Tibial artery (tissue), 4 donors: ENCODE results near the gene C6orf136.

Experiments used
- DNase-seq, 2 donors: peaks; one replicate each; pipeline ENCODE4 v3.0.0-alpha.2; 2019
- H3K27ac ChIP-seq, 2 donors: fragments of 200-600 bp; sonication (generic) in 1 of 2; 1 replicate in 1 of 2; 2 replicates in 1 of 2; pipeline ENCODE4 v1.5.1; 2018 to 2019; ENCODE audit warnings: mild to moderate bottlenecking in 1 of 2
- H3K27me3 ChIP-seq, 2 donors: fragments of 200-600 bp; sonication (generic) in 1 of 2; one replicate each; pipeline versions ENCODE4 v1.5.1 to v1.6.0; 2016 to 2019
- H3K36me3 ChIP-seq, 3 donors: fragments of 200-600 bp; sonication (generic) in 2 of 3; one replicate each; pipeline ENCODE4 v1.5.1; 2016 to 2019; ENCODE audit warnings: mild to moderate bottlenecking in 2 of 3
- H3K4me1 ChIP-seq, 4 donors: fragments of 200-600 bp; sonication (generic) in 2 of 4; 1 replicate in 3 of 4; 2 replicates in 1 of 4; pipeline ENCODE4 v1.5.1; 2016 to 2019
- H3K4me3 ChIP-seq, 2 donors: fragments of 200-600 bp; sonication (generic) in 1 of 2; 1 replicate in 1 of 2; 2 replicates in 1 of 2; pipeline ENCODE4 v1.5.1; 2018 to 2019; ENCODE audit warnings: mild to moderate bottlenecking in 2 of 2
- H3K9me3 ChIP-seq, 3 donors: fragments of 200-600 bp; sonication (generic) in 1 of 3; one replicate each; pipeline ENCODE4 v1.5.1; 2016 to 2019
- intact Hi-C: fragments of 100-400 bp; cut with DNase I; formaldehyde crosslinking; loops from one replicate; pipeline ENCODE4 v1.15.0; 2023; ENCODE audit warnings: low total_unique reads
- TF ChIP-seq, protein P1 (sequence below), 2 experiments: fragments of 200-600 bp in 1 of 2; fragments of 450-650 bp in 1 of 2; IDR thresholded peaks; one replicate each; pipeline ENCODE4 v1.5.1; 2017 to 2019; ENCODE audit warnings: antibody characterized with exemption in 2 of 2, mild to moderate bottlenecking in 1 of 2, moderate library complexity in 1 of 2

C6orf136 gene

DNA sequence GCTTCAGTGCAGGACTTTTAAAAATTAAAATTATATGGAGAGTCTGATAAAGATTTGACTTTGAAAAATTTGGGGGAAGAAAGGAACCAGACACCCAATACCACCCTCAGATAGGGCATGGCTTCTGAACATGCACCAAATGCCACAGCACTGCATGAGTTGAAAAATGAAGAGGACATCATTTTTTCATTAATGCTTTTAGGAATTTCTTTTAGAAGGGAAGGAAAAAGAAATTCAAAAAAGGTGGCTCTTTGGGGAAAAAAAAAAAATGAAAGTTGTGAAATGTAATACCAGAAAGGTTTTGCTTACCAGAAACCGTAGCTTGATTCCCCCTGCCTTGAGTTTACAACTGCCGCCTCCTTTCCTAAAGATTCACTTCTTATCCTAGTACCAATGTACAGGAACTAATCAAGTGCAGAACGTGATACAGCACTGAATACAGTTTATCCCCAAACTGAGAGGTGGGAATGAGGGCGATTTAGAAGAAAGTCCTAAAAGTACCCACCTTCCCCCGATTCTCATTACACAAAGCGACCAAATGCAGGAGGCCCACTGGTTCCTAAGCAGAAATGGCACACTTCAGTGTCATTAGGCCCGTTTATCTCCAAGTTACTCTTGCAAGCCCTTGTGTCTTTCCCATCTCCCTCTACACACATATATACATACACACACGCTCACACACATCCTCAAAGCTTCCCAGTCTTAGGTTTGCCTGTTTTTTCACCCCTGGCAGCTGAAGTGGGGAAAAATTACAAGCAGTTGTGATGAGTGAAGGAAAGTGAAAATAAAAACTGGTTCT, 32.7 kb upstream of the C6orf136 start:
- DNase-seq = no peak
- H3K4me3 ChIP-seq = peak overlapping the region; percentile 87 to 90
- TF ChIP-seq, protein P1, sequence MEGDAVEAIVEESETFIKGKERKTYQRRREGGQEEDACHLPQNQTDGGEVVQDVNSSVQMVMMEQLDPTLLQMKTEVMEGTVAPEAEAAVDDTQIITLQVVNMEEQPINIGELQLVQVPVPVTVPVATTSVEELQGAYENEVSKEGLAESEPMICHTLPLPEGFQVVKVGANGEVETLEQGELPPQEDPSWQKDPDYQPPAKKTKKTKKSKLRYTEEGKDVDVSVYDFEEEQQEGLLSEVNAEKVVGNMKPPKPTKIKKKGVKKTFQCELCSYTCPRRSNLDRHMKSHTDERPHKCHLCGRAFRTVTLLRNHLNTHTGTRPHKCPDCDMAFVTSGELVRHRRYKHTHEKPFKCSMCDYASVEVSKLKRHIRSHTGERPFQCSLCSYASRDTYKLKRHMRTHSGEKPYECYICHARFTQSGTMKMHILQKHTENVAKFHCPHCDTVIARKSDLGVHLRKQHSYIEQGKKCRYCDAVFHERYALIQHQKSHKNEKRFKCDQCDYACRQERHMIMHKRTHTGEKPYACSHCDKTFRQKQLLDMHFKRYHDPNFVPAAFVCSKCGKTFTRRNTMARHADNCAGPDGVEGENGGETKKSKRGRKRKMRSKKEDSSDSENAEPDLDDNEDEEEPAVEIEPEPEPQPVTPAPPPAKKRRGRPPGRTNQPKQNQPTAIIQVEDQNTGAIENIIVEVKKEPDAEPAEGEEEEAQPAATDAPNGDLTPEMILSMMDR (IDR thresholded peaks at IDR 0.05) = no peak
- intact Hi-C loops = no loop called here
- peaks cover 15 to 17% (median 16%) of the 10 kb centered on the region in 3 donors for H3K36me3 ChIP-seq
- peaks cover 0 to 65% (median 43%) of the 10 kb centered on the region in 4 donors for H3K4me1 ChIP-seq
- H3K9me3 ChIP-seq = no peaks in the 10 kb centered on the region
- peak overlapping the region; percentile 96 to 98 for H3K27ac ChIP-seq
- no peaks in the 10 kb centered on the region for H3K27me3 ChIP-seq

DNA sequence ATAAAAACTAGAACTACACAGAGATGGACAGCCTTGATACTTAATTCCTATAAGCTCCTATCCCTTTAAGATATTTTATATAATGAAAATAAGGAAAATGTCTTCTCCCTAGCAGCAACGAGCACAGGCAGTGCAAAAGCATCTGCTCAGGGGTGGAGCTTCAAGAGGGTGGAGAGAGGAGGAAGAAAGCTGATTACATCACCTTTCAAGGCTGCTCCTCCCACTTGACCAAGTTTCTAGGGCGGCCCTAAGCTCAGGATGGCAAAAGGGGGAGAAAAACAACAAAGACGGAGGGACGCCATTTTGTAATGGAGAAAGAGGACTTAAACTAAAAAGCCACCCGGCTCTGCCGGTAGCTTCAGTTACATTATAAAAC, 32.1 kb upstream of the C6orf136 start:
- peaks cover 17 to 19% (median 17%) of the 10 kb centered on the region in 3 donors for H3K36me3 ChIP-seq
- peaks cover 0 to 59% (median 41%) of the 10 kb centered on the region in 4 donors for H3K4me1 ChIP-seq
- DNase-seq = peak; percentile 91 to 94
- intact Hi-C loops = loop anchor here (5.0 kb wide), 2 partner anchors 58 to 107 kb away; partner anchors contain the start of genes GNL1, PRR3 and TUBB
- TF ChIP-seq, protein P1 (IDR thresholded peaks at IDR 0.05) = no peak
- no peaks in the 10 kb centered on the region for H3K9me3 ChIP-seq
- peak overlapping the region; percentile 87 to 90 for H3K4me3 ChIP-seq
- H3K27me3 ChIP-seq = no peaks in the 10 kb centered on the region
- peak overlapping the region; percentile 96 to 98 for H3K27ac ChIP-seq

DNA sequence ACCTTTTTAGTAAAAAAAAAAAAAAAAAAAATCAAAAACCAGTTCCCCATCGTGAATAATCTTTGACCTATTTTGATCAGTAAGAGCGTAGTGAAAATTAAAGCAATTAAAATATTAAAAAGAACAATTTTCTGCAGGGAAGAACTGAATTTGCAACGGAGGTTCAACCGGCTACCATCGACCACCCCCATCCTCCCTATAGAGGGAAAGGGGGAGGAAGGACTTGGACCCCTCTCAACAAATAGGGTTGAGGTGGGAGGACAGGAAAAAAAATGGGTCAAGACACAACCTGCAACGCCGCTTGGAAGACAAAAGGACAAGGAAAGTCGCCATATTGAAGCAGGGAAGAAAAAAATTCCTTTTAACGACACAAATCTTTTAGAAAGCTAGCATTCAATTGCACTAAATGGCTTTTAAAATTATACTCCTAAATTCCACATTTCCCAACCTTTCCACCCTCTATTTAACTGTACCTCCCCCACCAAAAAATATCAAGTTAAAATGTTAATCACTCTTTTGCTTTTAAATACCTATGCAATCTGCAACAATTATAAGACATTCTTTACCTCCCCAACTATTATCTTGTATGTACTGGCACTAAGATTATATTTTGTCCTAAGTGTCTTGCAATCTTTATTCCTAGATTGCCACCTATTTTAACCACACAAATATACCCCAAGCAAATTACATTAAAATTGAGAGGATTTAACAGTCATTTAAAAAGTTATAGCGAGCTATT, 31.5 kb upstream of the C6orf136 start:
- no peaks in the 10 kb centered on the region for H3K27me3 ChIP-seq
- H3K27ac ChIP-seq = peak overlapping the region; percentile 96 to 98
- TF ChIP-seq, protein P1 (IDR thresholded peaks at IDR 0.05) = no peak
- intact Hi-C loops = loop anchor here (5.0 kb wide), 2 partner anchors 58 to 107 kb away; partner anchors contain the start of genes GNL1, PRR3 and TUBB
- DNase-seq = peak; percentile 37 to 64
- peaks cover 22 to 24% (median 23%) of the 10 kb centered on the region in 3 donors for H3K36me3 ChIP-seq
- no peaks in the 10 kb centered on the region for H3K9me3 ChIP-seq
- peak overlapping the region; percentile 87 to 90 for H3K4me3 ChIP-seq
- peaks cover 0 to 54% (median 36%) of the 10 kb centered on the region in 4 donors for H3K4me1 ChIP-seq

DNA sequence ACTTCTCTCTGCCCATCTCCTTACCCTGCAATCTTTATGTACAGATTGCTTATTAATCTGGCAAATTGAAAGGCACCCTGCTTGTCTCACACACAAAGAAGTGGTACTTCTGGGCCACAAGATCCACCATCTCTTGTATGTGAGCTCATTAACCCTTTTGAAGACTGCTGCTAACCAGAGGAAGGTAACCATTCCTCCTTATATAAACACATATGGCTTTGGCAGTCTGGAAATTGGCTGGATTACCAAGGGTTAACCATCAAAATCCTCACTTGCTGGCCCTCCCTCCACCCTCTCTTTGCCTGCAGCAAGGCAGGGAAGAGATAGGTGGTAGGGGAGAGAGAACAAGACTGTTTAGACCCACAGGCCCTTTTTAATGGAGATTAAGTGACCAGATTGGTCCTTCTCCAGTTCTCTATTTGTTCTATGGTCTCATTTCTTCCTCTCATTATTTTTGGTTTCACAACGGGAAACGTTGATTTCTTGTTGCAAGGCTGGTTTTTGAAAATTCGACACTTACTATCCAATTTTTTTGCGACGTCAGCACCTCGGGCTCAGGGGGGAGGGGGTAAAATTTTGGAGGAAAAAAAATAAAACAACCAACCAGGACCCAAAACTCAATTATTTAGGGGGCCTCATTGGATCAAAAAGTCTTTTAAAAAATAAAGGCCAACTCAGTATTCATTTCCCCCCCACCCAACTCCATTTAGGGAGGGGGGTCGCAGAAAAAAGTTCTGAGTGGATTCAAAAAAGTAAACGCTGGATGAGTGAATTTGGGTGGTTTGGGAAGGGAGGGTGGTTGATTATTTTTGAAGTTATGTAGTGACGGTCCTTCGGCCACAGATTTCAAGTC, 30.7 kb upstream of the C6orf136 start:
- TF ChIP-seq, protein P1 (IDR thresholded peaks at IDR 0.05) = no peak
- intact Hi-C loops = loop anchor here (5.0 kb wide), 2 partner anchors 59 to 106 kb away; partner anchors contain the start of genes GNL1, PRR3 and TUBB
- Histone ChIP-seq H3K4me3 (peak overlapping the region; percentile 87 to 90), H3K4me1 (peaks cover 0 to 46% (median 33%) of the 10 kb centered on the region in 4 donors), H3K36me3 (peaks cover 30 to 32% (median 31%) of the 10 kb centered on the region in 3 donors), H3K27me3 (no peaks in the 10 kb centered on the region), H3K27ac (peak overlapping the region; percentile 96 to 98), H3K9me3 (no peaks in the 10 kb centered on the region)
- DNase-seq = no peak
